Astrocyte of the cerebellum (primary cell): ENCODE measurements around the gene CHST11.

Source experiments
- DNase-seq: peaks from one replicate; pipeline ENCODE4 v3.0.0-alpha.2; 2011; ENCODE audit warnings: low read depth
- H3K4me3 ChIP-seq: 2 replicates; pipeline ENCODE4 v1.5.1; 2011; ENCODE audit warnings: mild to moderate bottlenecking, low read depth, low read length, moderate library complexity
- CTCF ChIP-seq: IDR thresholded peaks from 2 replicates; pipeline ENCODE4 v1.5.1; 2012; ENCODE audit warnings: low read length, low read depth, moderate library complexity, mild to moderate bottlenecking; ENCODE audit errors: missing control alignments
- in situ Hi-C: cut with HindIII; loops from 2 replicates; pipeline ENCODE4 v1.10.0; 2017; ENCODE audit warnings: low sequenced_read_pairs

Gene CHST11

DNA sequence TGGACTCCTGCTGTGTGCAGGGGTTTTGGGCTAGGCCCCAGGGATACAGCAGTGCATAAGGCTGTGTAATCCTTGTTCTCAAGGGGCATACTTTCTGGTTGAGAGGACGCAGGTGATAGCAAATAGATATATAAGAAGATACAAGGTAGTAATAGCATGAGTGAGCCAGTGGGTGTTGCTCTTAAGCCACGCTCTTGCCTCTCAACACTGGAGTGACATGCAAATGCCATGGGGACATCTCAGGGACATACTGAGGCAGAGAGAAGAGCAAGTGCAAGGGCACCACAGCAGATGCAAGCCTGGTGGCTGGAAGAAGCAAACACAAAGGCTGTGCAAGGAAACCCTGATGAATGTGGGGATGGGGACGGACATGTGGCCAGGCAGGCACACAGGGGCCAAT lies 223.3 kb downstream of the CHST11 start:
- in situ Hi-C loops = no loop called here
- peak; percentile 47 for TF ChIP-seq CTCF
- H3K4me3 ChIP-seq = no peak overlapping the region
- DNase-seq = no peak

GRCh38 chr12:104680491-104680890 lies 223.7 kb downstream of the CHST11 start:
- DNase-seq = no peak
- no peak overlapping the region for H3K4me3 ChIP-seq
- in situ Hi-C loops = no loop called here
- TF ChIP-seq CTCF = no peak

DNA sequence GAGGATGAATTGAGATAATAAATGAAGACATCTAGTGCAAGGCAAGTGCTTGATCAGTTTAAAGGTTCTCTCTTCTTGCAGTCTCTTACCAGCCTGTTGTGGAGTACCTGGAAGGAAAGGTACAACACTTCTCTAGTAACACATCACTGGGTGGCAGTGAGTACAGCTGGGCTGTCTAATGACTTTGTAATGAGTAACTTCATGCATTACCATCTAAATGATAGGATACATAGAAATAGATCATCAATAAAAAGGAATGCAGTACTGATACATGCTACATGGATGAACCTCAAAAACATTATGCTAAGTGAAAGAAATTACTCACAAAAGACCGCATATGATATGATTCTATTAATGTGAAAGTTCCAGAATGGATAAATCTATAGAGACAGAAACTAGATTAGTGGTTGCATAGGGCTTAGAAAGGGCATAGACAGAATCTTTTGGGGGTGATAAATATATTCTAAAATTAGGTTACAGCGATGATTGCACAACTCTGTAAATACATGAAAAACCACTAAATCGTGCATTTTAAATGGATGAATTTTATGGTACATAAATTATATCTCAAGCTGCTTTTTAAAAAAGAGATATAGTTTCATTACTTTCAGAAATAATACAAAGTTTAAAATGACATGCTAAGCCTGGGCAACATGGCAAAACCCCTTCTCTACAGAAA lies 224.4 kb downstream of the CHST11 start:
- H3K4me3 ChIP-seq = no peak overlapping the region
- TF ChIP-seq CTCF = no peak
- in situ Hi-C loops = no loop called here
- no peak for DNase-seq

GRCh38 chr12:104682790-104683279 lies 226.1 kb downstream of the CHST11 start:
- no peak for TF ChIP-seq CTCF
- no peak for DNase-seq
- no peak overlapping the region for H3K4me3 ChIP-seq
- in situ Hi-C loops = no loop called here

- no peak for DNase-seq
- no peak for TF ChIP-seq CTCF
- in situ Hi-C loops = no loop called here
- no peak overlapping the region for H3K4me3 ChIP-seq
Measured at GRCh38 chr12:104683831-104684503, 227.2 kb downstream of the CHST11 start.

DNA sequence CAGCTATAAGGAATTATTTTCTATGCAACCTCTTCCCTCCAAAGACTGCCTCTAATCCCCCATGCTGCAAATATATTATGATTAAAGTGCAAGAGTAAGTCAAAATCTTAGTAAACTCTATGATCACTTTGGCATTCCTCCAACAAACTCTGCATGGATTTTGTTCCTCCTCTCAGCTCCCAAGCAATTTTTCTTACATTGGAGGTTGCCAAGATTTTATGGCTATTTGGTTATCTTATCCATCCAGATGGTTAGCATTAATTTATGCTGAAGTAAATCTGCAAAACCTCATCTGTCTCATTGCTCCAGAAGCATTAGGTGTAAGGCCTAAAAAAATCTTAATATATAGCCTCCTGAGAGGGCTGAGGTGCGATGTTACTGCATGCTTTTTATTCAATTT lies 228.1 kb downstream of the CHST11 start:
- no peak overlapping the region for H3K4me3 ChIP-seq
- TF ChIP-seq CTCF = no peak
- peak; percentile 82 for DNase-seq
- in situ Hi-C loops = no loop called here
